Cardiac muscle cell (in vitro differentiated cells and primary cell): Measurements from ENCODE around the gene TK2. TPM values are rescaled to one million over a fixed set of nuclear protein-coding genes. Genes with fewer than 3 reads are reported as not detected.

Experiments used
- DNase-seq, 2 donors: peaks; one replicate each; pipeline versions ENCODE4 v3.0.0 to v3.0.0-alpha.2; 2010 to 2017; ENCODE audit warnings: low read depth in 1 of 2, low spot score in 1 of 2
- H3K27ac ChIP-seq: fragments of 200-600 bp; sonication (generic); 2 replicates; pipeline ENCODE4 v1.5.1; 2016
- H3K27me3 ChIP-seq: fragments of 200-600 bp; sonication (generic); 2 replicates; pipeline ENCODE4 v1.6.0; 2016; ENCODE audit warnings: control low read depth
- H3K36me3 ChIP-seq: fragments of 200-600 bp; sonication (generic); 2 replicates; pipeline ENCODE4 v1.5.1; 2016; ENCODE audit warnings: control low read depth
- H3K4me1 ChIP-seq: fragments of 200-600 bp; sonication (generic); 2 replicates; pipeline ENCODE4 v1.8.1; 2017; ENCODE audit warnings: low read depth, mild to moderate bottlenecking, mixed run types
- H3K4me3 ChIP-seq: fragments of 200-600 bp; sonication (generic); 2 replicates; pipeline ENCODE4 v1.5.1; 2016; ENCODE audit warnings: mild to moderate bottlenecking
- H3K9me3 ChIP-seq: fragments of 200-600 bp; sonication (generic); 2 replicates; pipeline ENCODE4 v1.5.1; 2017; ENCODE audit warnings: low read depth, mild to moderate bottlenecking, control low read depth
- CTCF ChIP-seq: IDR thresholded peaks from 2 replicates; pipeline ENCODE4 v1.5.1; 2012; ENCODE audit warnings: low read depth, mild to moderate bottlenecking, low read length
- polyA plus RNA-seq: library from polyadenylated mRNA; unstranded; fragments of >200 nt; fragmentation: Nextera tagmentation; extraction: Ambion mirVana; gene quantifications from 2 replicates; pipeline ENCODE4 v1.2.1, GENCODE V29; 2016
- total RNA-seq: library from RNA; depleted of rRNA; stranded (reverse); fragments of >200 nt; gene quantifications from 2 replicates; pipeline ENCODE4 v1.2.3, GENCODE V29; 2016

Gene TK2
- total and polyA plus RNA-seq, 2 experiments from 2014 or later: 19.8 to 20.9 TPM

GRCh38 chr16:66554495-66554894 lies 4.6 kb upstream of the TK2 start:
- no peaks in the 10 kb centered on the region for H3K36me3 ChIP-seq
- DNase-seq: no peak
- no peaks in the 10 kb centered on the region for H3K27me3 ChIP-seq
- H3K9me3 ChIP-seq: no peaks in the 10 kb centered on the region
- no peak overlapping the region for H3K4me3 ChIP-seq
- H3K4me1 ChIP-seq: peaks cover 7% of the 10 kb centered on the region
- no peak for TF ChIP-seq CTCF
- H3K27ac ChIP-seq: no peak overlapping the region

GRCh38 chr16:66554021-66554420 lies 4.1 kb upstream of the TK2 start:
- H3K27me3 ChIP-seq: no peaks in the 10 kb centered on the region
- no peak for TF ChIP-seq CTCF
- H3K4me3 ChIP-seq: no peak overlapping the region

DNA sequence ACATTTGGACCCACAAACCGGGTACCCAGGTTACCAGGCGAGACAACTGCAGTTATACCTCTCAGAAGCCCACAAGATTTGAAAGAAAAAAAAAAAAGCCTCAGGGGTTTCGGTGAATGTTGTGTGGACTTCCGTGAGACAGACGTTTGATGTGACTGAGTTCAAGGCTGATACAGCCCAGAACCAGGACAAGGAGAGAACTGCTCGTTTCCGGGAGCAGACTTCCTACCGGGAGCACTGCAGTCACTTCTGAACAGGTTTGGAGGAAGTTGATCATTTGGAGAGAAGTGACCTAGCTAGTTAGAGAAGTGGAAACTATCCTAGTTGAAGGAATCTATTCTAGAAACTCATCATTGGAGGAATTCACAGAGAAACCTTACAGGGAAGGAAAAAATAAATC lies 3.3 kb upstream of the TK2 start:
- no peak for DNase-seq
- H3K4me3 ChIP-seq: no peak overlapping the region
- no peaks in the 10 kb centered on the region for H3K9me3 ChIP-seq
- H3K27me3 ChIP-seq: no peaks in the 10 kb centered on the region
- TF ChIP-seq CTCF: no peak
- no peaks in the 10 kb centered on the region for H3K36me3 ChIP-seq
- no peak overlapping the region for H3K27ac ChIP-seq
- H3K4me1 ChIP-seq: peaks cover 18% of the 10 kb centered on the region

More at GRCh38 chr16:66554021-66554420, 4.1 kb upstream of the TK2 start:
- H3K27ac ChIP-seq: no peak overlapping the region
- no peaks in the 10 kb centered on the region for H3K9me3 ChIP-seq
- no peak for DNase-seq
- no peaks in the 10 kb centered on the region for H3K36me3 ChIP-seq
- H3K4me1 ChIP-seq: peaks cover 10% of the 10 kb centered on the region

DNA sequence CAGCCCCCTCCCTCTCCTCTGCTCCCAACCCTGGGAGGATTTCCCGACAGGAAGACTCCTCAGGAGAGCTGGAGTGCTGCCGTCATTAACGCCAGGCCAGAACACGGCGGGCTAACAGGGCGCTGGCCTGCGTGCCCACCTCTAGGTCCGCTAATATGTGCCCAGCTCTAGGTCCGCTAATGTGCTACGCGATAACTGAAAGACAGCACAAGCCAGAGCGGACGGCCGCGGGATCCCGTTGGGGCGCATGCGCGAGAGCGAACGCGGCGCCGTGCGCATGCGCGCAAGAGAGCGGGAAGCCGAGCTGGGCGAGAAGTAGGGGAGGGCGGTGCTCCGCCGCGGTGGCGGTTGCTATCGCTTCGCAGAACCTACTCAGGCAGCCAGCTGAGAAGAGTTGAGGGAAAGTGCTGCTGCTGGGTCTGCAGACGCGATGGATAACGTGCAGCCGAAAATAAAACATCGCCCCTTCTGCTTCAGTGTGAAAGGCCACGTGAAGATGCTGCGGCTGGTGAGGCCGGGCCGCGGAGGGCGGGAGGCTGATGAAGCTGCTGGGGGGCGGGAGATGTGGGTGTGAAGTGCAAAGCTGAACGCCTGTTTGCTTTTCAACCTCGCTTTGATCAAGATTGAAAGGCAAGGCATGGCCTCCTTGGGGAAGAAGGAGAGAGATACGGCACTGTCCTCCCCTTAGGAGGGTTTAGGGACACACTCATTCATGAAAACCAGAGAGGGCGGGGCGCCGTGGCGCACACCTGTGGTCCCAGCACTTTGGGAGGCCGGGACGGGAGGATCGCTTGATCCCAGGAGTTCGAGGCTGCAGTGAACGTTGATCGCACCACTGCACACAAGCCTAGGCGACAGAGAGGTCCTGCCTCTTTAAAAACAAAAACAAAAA lies 2.6 kb upstream of the TK2 start, which contains the start of gene CKLF:
TSS of gene CKLF (plus strand) at position 291 of the 892 bp plus-strand sequence. CDS start at position 431, 140 bp downstream.
- Histone ChIP-seq H3K27me3 (no peaks in the 10 kb centered on the region), H3K36me3 (no peaks in the 10 kb centered on the region), H3K9me3 (no peaks in the 10 kb centered on the region), H3K4me1 (peaks cover 20% of the 10 kb centered on the region), H3K27ac (peak within 1 kb of the TSS; percentile 82), H3K4me3 (peak within 1 kb of the TSS; percentile 23)
- TF ChIP-seq CTCF: no peak
- DNase-seq: peak; percentile 90 to 92

- Histone ChIP-seq H3K4me3 (peak overlapping the region; percentile 23), H3K9me3 (no peaks in the 10 kb centered on the region), H3K27me3 (no peaks in the 10 kb centered on the region), H3K27ac (peak overlapping the region; percentile 82), H3K36me3 (no peaks in the 10 kb centered on the region), H3K4me1 (peaks cover 20% of the 10 kb centered on the region)
- no peak for TF ChIP-seq CTCF
- no peak for DNase-seq
Measured at GRCh38 chr16:66551788-66552285, 1.9 kb upstream of the TK2 start.
